Epidermal melanocyte (primary cell): Measurements from ENCODE around the gene TMEM196.

Source experiments
- DNase-seq: peaks from one replicate; pipeline ENCODE4 v3.0.0; 2011; ENCODE audit warnings: low spot score; ENCODE audit not compliant: insufficient read length

The TMEM196 gene

GRCh38 chr7:19772841-19773760 is at the start of gene TMEM196:
TMEM196 (minus strand) TSS chr7:19773617; CDS start chr7:19772696, 921 bp downstream.
- DNase-seq, result no peak

GRCh38 chr7:19816128-19816527 is 42.7 kb upstream of the TMEM196 start:
- no peak for DNase-seq

- no peak for DNase-seq
Observed at GRCh38 chr7:19815546-19815945, 42.1 kb upstream of the TMEM196 start.

GRCh38 chr7:19814776-19815175 is 41.4 kb upstream of the TMEM196 start:
- DNase-seq, result no peak

GRCh38 chr7:19811386-19811785 is 38.0 kb upstream of the TMEM196 start:
- DNase-seq, result no peak

GRCh38 chr7:19798986-19799385 is 25.6 kb upstream of the TMEM196 start:
- DNase-seq, result no peak

GRCh38 chr7:19783541-19783940 is 10.1 kb upstream of the TMEM196 start:
- no peak for DNase-seq

GRCh38 chr7:19776981-19777380 is 3.6 kb upstream of the TMEM196 start:
- no peak for DNase-seq

- DNase-seq, result no peak
Observed at GRCh38 chr7:19775578-19775977, 2.2 kb upstream of the TMEM196 start.

GRCh38 chr7:19772306-19772705 is 1.1 kb downstream of the TMEM196 start:
- no peak for DNase-seq

- DNase-seq, result no peak
Observed at GRCh38 chr7:19762631-19763030, 10.8 kb downstream of the TMEM196 start.

GRCh38 chr7:19754521-19755116 is 18.8 kb downstream of the TMEM196 start:
- DNase-seq, result no peak

GRCh38 chr7:19752020-19752419 is 21.4 kb downstream of the TMEM196 start:
- DNase-seq, result no peak

GRCh38 chr7:19749658-19750057 is 23.8 kb downstream of the TMEM196 start:
- DNase-seq, result no peak

- DNase-seq, result no peak
Observed at GRCh38 chr7:19747740-19748339, 25.6 kb downstream of the TMEM196 start.

GRCh38 chr7:19744075-19744474 is 29.3 kb downstream of the TMEM196 start:
- DNase-seq, result no peak

GRCh38 chr7:19728716-19729115 is 44.7 kb downstream of the TMEM196 start:
- DNase-seq, result no peak

- DNase-seq, result no peak
Observed at GRCh38 chr7:19725770-19726169, 47.6 kb downstream of the TMEM196 start.

GRCh38 chr7:19715499-19715898 is 57.9 kb downstream of the TMEM196 start:
- DNase-seq, result no peak

- DNase-seq, result no peak
Observed at GRCh38 chr7:19713676-19714075, 59.7 kb downstream of the TMEM196 start.

- no peak for DNase-seq
Observed at GRCh38 chr7:19709249-19709578, 64.2 kb downstream of the TMEM196 start.
